Measurements from ENCODE around the gene FPR3. TPM values are rescaled to one million over a fixed set of nuclear protein-coding genes. Genes with fewer than 3 reads are reported as not detected.
"Not testable (repeated sequence)": the region's sequence is repeated elsewhere in the genome, so short reads cannot be mapped to it uniquely, and the experiment has no call there.

FPR3 gene
- polyA plus RNA-seq, 1 donor, result 4.9 TPM

DNA sequence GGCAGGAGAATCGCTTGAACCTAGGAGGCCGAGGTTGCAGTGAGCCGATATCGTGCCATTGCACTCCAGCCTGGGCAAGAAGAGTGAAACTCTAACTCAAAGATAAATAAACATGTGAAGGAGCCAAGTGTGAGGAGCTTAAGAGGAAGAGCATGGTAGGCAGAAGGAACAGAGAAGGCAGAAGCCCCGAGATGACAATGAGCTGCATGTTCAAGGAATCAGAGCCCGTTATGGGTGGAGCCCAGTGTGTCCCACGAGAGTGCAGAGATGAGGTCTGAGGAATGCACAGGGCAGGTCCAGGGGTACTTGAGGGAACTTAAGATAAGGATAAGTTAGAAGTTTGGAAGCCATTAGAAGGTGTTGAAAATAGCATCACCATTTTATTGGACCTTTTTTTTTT, 33.3 kb upstream of the FPR3 start:
- Histone ChIP-seq H3K36me3 (ENCODE audit: control insufficient read depth, insufficient read depth, low read length) (no peaks in the 10 kb centered on the region), H3K27me3 (ENCODE audit: control insufficient read depth, insufficient read depth, low read length) (no peaks in the 10 kb centered on the region), H3K4me1 (ENCODE audit: control insufficient read depth, insufficient read depth, low read length) (no peaks in the 10 kb centered on the region), H3K9me3 (ENCODE audit: control insufficient read depth, low read depth, low read length) (no peaks in the 10 kb centered on the region), H3K27ac (ENCODE audit: low read length) (no peak overlapping the region), H3K4me3 (ENCODE audit: low read length) (no peak overlapping the region)
- WGBS (ENCODE audit: insufficient coverage, low lambda C conversion rate), result 80% methylated on average over 2 of the region's 7 CpGs
- DNase-seq, result no peak

DNA sequence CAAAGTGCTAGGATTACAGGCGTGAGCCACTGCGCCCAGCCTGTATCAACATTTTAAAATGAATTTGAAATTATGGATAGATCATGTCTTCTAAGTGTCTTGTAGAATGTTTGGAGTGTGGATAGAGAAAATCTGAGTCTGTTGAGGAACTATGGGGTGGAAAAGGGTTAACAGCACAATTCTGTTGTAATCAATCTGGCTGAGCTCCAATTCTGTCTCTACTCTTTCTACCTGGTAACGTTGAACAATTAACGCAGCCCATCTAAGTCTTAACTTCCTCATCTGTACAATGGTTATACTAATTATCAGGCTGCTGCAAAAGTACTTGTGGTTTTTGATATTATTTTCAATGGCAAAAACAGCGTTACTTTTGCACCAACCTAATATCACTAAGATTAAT, 29.9 kb upstream of the FPR3 start:
- Histone ChIP-seq H3K9me3 (ENCODE audit: control insufficient read depth, low read depth, low read length) (no peaks in the 10 kb centered on the region), H3K27ac (ENCODE audit: low read length) (no peak overlapping the region), H3K36me3 (ENCODE audit: control insufficient read depth, insufficient read depth, low read length) (no peaks in the 10 kb centered on the region), H3K4me3 (ENCODE audit: low read length) (no peak overlapping the region), H3K27me3 (ENCODE audit: control insufficient read depth, insufficient read depth, low read length) (no peaks in the 10 kb centered on the region), H3K4me1 (ENCODE audit: control insufficient read depth, insufficient read depth, low read length) (no peaks in the 10 kb centered on the region)
- WGBS (ENCODE audit: insufficient coverage, low lambda C conversion rate), result 90% methylated on average over 2 of the region's 5 CpGs
- no peak for DNase-seq

DNA sequence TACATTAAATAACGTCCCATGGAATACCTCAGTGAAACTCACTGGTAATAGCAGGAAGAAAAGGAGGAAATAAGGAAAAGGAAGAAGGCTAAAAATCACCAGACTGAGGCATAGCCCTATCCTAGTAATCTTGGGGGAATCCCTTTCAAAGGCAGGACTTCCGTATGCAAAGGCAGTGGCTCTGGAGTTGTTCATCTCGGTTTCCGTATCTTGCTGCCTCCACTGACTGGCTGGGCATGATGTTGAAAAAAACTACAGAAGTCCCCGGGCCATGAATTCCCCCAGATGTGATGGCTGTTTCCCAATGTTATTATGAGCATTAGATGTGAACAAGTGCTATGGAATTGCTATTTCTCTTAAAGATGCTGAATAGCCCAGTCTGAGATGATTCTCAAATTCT, 28.5 kb upstream of the FPR3 start:
- Histone ChIP-seq H3K27me3 (ENCODE audit: control insufficient read depth, insufficient read depth, low read length) (no peaks in the 10 kb centered on the region), H3K36me3 (ENCODE audit: control insufficient read depth, insufficient read depth, low read length) (no peaks in the 10 kb centered on the region), H3K27ac (ENCODE audit: low read length) (no peak overlapping the region), H3K4me3 (ENCODE audit: low read length) (no peak overlapping the region), H3K9me3 (ENCODE audit: control insufficient read depth, low read depth, low read length) (no peaks in the 10 kb centered on the region), H3K4me1 (ENCODE audit: control insufficient read depth, insufficient read depth, low read length) (no peaks in the 10 kb centered on the region)
- WGBS (ENCODE audit: insufficient coverage, low lambda C conversion rate), result 88% methylated on average over 1 of the region's 5 CpGs
- no peak for DNase-seq

DNA sequence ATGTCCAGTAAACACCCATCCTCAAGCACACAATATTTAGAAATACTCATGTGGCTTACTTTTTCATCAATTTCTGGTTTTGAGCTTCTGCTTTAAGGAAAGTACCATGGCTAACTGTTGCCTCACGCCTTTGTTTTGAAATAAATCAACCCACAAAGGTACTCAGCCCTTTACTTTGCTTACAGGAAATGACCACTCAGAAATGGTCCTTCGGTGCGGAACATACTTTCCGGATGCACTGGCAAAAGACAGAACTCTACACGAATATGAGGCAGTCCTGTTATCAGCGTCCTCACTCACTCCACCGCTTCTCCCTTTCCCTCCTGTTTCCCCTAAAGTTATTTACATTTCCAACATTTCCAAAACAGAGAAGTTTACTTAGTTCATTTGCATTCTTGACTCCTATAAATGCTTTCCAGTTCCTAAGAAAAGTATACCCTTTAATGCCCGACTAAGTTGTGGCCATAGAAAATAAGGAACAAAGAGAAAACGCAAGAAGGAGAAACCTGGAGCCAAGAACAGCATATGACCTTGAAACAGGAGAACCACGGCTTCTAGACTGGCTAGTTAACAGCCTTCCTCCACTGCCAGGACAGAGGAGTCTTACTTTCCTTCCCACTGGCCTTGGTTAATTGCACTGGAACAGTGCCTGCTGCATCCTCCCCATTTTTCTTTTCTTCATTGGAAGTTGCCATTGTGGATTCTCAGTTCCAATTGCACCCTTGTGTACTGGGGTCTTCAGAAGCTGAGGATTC, 23.4 kb upstream of the FPR3 start:
- Histone ChIP-seq H3K9me3 (ENCODE audit: control insufficient read depth, low read depth, low read length) (no peaks in the 10 kb centered on the region), H3K27me3 (ENCODE audit: control insufficient read depth, insufficient read depth, low read length) (no peaks in the 10 kb centered on the region), H3K4me3 (ENCODE audit: low read length) (no peak overlapping the region), H3K36me3 (ENCODE audit: control insufficient read depth, insufficient read depth, low read length) (no peaks in the 10 kb centered on the region), H3K4me1 (ENCODE audit: control insufficient read depth, insufficient read depth, low read length) (no peaks in the 10 kb centered on the region), H3K27ac (ENCODE audit: low read length) (no peak overlapping the region)
- WGBS (ENCODE audit: insufficient coverage, low lambda C conversion rate), result 63% methylated on average over 5 of the region's 10 CpGs
- peak in 1 of 2 donors; percentile 8 for DNase-seq

DNA sequence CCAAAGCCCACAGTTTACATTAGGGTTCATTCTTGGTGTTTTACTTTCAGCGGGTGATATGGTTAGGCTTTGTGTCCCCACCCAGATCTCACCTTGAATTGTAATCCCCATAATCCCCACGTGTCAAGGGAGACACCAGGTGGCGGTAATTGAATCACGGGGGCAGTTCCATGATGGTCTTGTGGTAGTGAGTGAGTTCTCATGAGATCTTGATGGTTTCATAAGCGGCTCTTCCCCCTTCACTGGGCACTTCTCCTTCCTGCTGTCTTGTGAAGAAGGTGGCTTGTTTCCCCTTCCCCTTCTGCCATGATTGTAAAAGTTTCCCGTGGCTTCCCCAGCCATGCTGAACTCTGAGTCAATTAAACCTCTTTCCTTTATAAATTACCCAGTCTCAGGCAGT, 22.0 kb upstream of the FPR3 start:
- no peak for DNase-seq
- Histone ChIP-seq H3K9me3 (ENCODE audit: control insufficient read depth, low read depth, low read length) (no peaks in the 10 kb centered on the region), H3K4me3 (ENCODE audit: low read length) (no peak overlapping the region), H3K27me3 (ENCODE audit: control insufficient read depth, insufficient read depth, low read length) (no peaks in the 10 kb centered on the region), H3K27ac (ENCODE audit: low read length) (no peak overlapping the region), H3K36me3 (ENCODE audit: control insufficient read depth, insufficient read depth, low read length) (no peaks in the 10 kb centered on the region), H3K4me1 (ENCODE audit: control insufficient read depth, insufficient read depth, low read length) (no peaks in the 10 kb centered on the region)
- WGBS (ENCODE audit: insufficient coverage, low lambda C conversion rate), result 67% methylated on average over 1 of the region's 6 CpGs

DNA sequence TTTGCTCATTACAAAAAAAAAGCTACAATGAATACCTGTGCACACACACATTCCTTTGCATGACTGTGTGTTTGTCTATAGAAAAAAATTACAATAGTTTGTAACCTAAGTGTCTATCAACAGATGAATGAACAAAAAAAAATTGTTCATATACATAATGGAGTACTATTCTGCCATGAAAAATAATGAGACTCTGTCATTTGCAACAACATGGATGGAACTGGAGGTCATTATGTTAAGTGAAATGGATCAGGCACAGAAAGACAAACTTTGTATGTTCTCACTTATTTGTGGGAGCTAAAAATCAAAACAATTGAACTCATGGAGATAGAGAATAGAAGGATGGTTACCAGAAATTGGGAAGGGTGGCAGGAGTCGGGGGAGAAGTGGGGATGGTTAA, 18.4 kb upstream of the FPR3 start:
- H3K9me3 ChIP-seq (ENCODE audit: control insufficient read depth, low read depth, low read length); H3K4me3 ChIP-seq (ENCODE audit: low read length); H3K4me1 ChIP-seq (ENCODE audit: control insufficient read depth, insufficient read depth, low read length); H3K27me3 ChIP-seq (ENCODE audit: control insufficient read depth, insufficient read depth, low read length); H3K36me3 ChIP-seq (ENCODE audit: control insufficient read depth, insufficient read depth, low read length); DNase-seq; H3K27ac ChIP-seq (ENCODE audit: low read length): not testable (repeated sequence)
- WGBS (ENCODE audit: insufficient coverage, low lambda C conversion rate), result 100% methylated on average over 1 of the region's 1 CpG

DNA sequence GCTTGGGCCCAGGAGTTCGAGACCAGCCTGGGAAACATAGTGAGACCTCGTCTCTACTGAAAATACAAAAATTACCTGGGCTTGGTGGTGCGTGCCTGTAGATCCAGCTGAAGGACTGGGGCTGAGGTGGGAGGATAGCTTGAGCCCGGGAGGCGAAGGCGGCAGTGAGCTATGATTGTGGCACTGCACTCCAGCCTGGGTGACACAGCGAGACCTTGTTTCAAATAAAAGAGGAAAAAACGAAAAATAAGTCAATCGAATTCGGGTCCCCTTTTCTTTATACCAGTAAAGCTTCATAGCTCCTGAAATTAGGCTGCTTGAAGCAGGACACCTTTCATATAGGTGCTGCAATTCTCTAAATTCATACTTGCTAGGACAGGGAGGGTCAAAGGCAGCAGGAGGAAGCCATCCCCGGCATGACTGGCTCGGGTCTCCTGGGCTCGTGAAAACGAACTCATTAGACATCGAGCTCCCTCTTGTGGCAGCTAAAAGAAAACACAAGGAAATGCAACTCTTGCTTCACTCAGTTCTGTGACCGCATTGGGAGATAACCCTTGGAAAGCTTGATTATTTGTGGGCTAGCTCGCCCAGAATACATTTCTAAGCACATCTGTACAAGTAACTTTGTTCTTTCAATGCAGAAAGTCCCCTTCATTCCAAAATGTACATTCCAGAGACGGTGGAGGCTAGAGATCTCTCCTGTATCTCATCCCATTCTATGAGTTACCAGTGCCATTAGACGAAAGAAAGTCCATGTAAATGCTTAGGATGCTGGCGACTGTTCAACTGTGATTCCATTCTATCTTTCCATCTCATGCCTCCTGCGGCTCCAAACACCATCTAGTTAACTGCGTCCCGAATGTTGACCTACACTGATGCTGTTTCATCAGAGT, 17.1 kb upstream of the FPR3 start:
- H3K4me1 ChIP-seq (ENCODE audit: control insufficient read depth, insufficient read depth, low read length), result no peaks in the 10 kb centered on the region
- peak; percentile 71 to 73 for DNase-seq
- H3K9me3 ChIP-seq (ENCODE audit: control insufficient read depth, low read depth, low read length), result no peaks in the 10 kb centered on the region
- H3K4me3 ChIP-seq (ENCODE audit: low read length), result no peak overlapping the region
- no peaks in the 10 kb centered on the region for H3K27me3 ChIP-seq (ENCODE audit: control insufficient read depth, insufficient read depth, low read length)
- WGBS (ENCODE audit: insufficient coverage, low lambda C conversion rate), result 7% methylated on average over 3 of the region's 23 CpGs
- H3K27ac ChIP-seq (ENCODE audit: low read length), result no peak overlapping the region
- H3K36me3 ChIP-seq (ENCODE audit: control insufficient read depth, insufficient read depth, low read length), result no peaks in the 10 kb centered on the region

DNA sequence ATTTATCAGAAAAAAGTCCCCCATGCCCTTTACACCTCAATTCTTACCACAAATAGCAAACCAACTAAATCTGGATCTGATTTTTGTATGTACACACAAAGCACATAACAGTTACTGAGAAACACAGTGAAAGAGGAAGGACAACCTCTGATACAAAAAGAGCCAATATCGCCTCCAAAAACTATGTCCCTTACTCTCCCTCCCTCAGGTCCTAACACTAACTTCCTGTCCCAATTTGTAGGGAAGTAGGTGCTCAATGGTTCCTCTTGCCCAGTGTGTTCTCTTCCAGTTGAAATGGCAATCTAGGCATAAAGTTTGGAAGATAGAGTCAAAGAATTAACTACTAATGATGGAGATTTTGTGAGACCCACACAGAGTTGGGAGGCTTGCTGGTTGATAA, 15.8 kb upstream of the FPR3 start:
- no peaks in the 10 kb centered on the region for H3K4me1 ChIP-seq (ENCODE audit: control insufficient read depth, insufficient read depth, low read length)
- H3K36me3 ChIP-seq (ENCODE audit: control insufficient read depth, insufficient read depth, low read length), result no peaks in the 10 kb centered on the region
- WGBS (ENCODE audit: insufficient coverage, low lambda C conversion rate), result no CpG with 5 or more reads among the region's 1 CpG
- H3K4me3 ChIP-seq (ENCODE audit: low read length), result no peak overlapping the region
- no peaks in the 10 kb centered on the region for H3K9me3 ChIP-seq (ENCODE audit: control insufficient read depth, low read depth, low read length)
- H3K27me3 ChIP-seq (ENCODE audit: control insufficient read depth, insufficient read depth, low read length), result no peaks in the 10 kb centered on the region
- no peak overlapping the region for H3K27ac ChIP-seq (ENCODE audit: low read length)
- no peak for DNase-seq

DNA sequence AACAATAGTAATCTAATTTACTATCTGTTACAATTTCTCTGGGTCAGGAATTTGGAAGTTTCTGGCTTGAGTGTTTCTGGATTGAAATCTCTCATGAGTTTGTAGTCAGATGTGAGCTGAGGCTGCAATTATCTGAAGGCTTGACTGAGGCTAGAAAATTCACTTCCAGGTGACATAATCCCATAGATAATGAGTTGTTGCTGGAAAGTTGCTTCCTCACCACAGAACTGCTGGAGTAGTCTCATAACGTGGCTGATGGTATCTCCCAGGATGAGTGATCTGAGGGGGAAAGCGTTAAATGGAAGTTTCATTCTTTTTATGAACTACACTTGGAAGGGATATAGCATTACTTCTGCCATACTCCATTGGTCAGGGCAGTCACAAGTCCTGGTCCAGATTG, 15.3 kb upstream of the FPR3 start:
- no CpG with 5 or more reads among the region's 2 CpGs for WGBS (ENCODE audit: insufficient coverage, low lambda C conversion rate)
- H3K27me3 ChIP-seq (ENCODE audit: control insufficient read depth, insufficient read depth, low read length), result no peaks in the 10 kb centered on the region

DNA sequence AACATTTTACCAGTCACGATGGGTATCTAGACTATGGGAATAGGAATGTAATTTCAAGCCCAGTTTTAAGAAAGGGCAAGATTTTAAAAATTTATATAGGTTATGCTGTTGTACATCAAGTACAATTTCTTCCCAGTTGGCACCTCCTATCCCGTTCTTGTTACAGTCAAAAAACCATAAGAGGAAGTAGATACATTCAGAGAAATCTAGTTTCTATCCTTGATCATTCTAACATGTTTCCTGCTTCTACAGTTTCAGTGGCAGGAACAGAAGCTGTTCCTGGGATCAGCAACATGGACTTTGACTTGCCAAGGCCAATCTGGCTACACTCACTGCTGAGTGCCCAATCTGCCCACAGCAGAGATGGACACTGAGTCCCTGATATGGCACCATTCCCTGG, 14.7 kb upstream of the FPR3 start:
- Histone ChIP-seq H3K9me3 (ENCODE audit: control insufficient read depth, low read depth, low read length) (no peaks in the 10 kb centered on the region), H3K27me3 (ENCODE audit: control insufficient read depth, insufficient read depth, low read length) (no peaks in the 10 kb centered on the region), H3K4me3 (ENCODE audit: low read length) (no peak overlapping the region), H3K36me3 (ENCODE audit: control insufficient read depth, insufficient read depth, low read length) (no peaks in the 10 kb centered on the region), H3K4me1 (ENCODE audit: control insufficient read depth, insufficient read depth, low read length) (no peaks in the 10 kb centered on the region), H3K27ac (ENCODE audit: low read length) (no peak overlapping the region)
- 100% methylated on average over 1 of the region's 2 CpGs for WGBS (ENCODE audit: insufficient coverage, low lambda C conversion rate)
- DNase-seq, result no peak

More for the DNA sequence above, 15.3 kb upstream of the FPR3 start:
- H3K27ac ChIP-seq (ENCODE audit: low read length), result no peak overlapping the region
- H3K4me1 ChIP-seq (ENCODE audit: control insufficient read depth, insufficient read depth, low read length), result no peaks in the 10 kb centered on the region
- H3K9me3 ChIP-seq (ENCODE audit: control insufficient read depth, low read depth, low read length), result no peaks in the 10 kb centered on the region
- H3K4me3 ChIP-seq (ENCODE audit: low read length), result no peak overlapping the region
- no peaks in the 10 kb centered on the region for H3K36me3 ChIP-seq (ENCODE audit: control insufficient read depth, insufficient read depth, low read length)
- DNase-seq, result no peak

Measured in large intestine (tissue), 3 donors.